HCT116 (cell line): ENCODE measurements around the gene SPATA6.

Experiments used
- CBX3 ChIP-seq: IDR thresholded peaks from 2 replicates; pipeline ENCODE4 v1.6.1; 2012; ENCODE audit warnings: low read depth
- CEBPB ChIP-seq: IDR thresholded peaks from 2 replicates; pipeline ENCODE4 v1.6.1; 2012; ENCODE audit warnings: low read depth
- EGR1 ChIP-seq: IDR thresholded peaks from 2 replicates; pipeline ENCODE4 v1.6.1; 2012; ENCODE audit warnings: low read depth
- ELF1 ChIP-seq: IDR thresholded peaks from 2 replicates; pipeline ENCODE4 v1.6.1; 2012; ENCODE audit warnings: low read depth, borderline replicate concordance
- EZH2 ChIP-seq: fragments of 200-600 bp; sonication (generic); IDR thresholded peaks from 2 replicates; pipeline ENCODE4 v1.6.1; 2017; ENCODE audit warnings: antibody characterized with exemption, mixed run types
- EZH2phosphoT487 ChIP-seq: fragments of 200-600 bp; IDR thresholded peaks from 2 replicates; pipeline ENCODE4 v1.6.1; 2018; ENCODE audit warnings: antibody characterized with exemption, borderline replicate concordance
- POLR2A ChIP-seq: IDR thresholded peaks from 2 replicates; pipeline ENCODE4 v1.7.0; 2011; ENCODE audit warnings: borderline replicate concordance; ENCODE audit not compliant: insufficient read depth, insufficient read length; ENCODE audit errors: extremely low read depth
- POLR2AphosphoS5 ChIP-seq: IDR thresholded peaks from 2 replicates; pipeline ENCODE4 v1.6.1; 2011; ENCODE audit warnings: mild to moderate bottlenecking, low read depth, low read length, moderate library complexity
- TCF7L2 ChIP-seq: IDR thresholded peaks from 2 replicates; pipeline ENCODE4 v1.7.0; 2011; ENCODE audit warnings: borderline replicate concordance, inconsistent platforms; ENCODE audit not compliant: insufficient read depth, insufficient read length; ENCODE audit errors: extremely low read depth
- YY1 ChIP-seq: IDR thresholded peaks from 2 replicates; pipeline ENCODE4 v1.6.1; 2011; ENCODE audit warnings: low read length, low read depth, moderate library complexity, mild to moderate bottlenecking; ENCODE audit not compliant: insufficient replicate concordance; ENCODE audit errors: extremely low read depth
- ZNF274 ChIP-seq: fragments of 200-500 bp; sonication (Bioruptor generic); IDR thresholded peaks from 2 replicates; pipeline ENCODE4 v1.6.1; 2014; ENCODE audit warnings: mild to moderate bottlenecking, low read depth, low read length, inconsistent platforms
- TF ChIP-seq, protein P1 (sequence below), 3 experiments: fragments of 200-600 bp in 1 of 3; sonication (generic) in 1 of 3; IDR thresholded peaks in 2 of 3; conservative IDR thresholded peaks in 1 of 3; 2 replicates each; pipeline ENCODE4 v1.5.1; 2012 to 2017; ENCODE audit warnings: low read depth in 2 of 3, low read length in 2 of 3, antibody characterized with exemption in 1 of 3, borderline replicate concordance in 1 of 3, control low read depth in 1 of 3, mild to moderate bottlenecking in 1 of 3, mixed read lengths in 1 of 3, mixed run types in 1 of 3, moderate library complexity in 1 of 3; ENCODE audit not compliant: insufficient read depth in 1 of 3
- TF ChIP-seq, protein P2 (sequence below): IDR thresholded peaks from 2 replicates; pipeline ENCODE4 v1.6.1; 2012
- TF ChIP-seq, protein P3 (sequence below): IDR thresholded peaks from 2 replicates; pipeline ENCODE4 v1.6.1; 2012; ENCODE audit warnings: low read depth

DNA sequence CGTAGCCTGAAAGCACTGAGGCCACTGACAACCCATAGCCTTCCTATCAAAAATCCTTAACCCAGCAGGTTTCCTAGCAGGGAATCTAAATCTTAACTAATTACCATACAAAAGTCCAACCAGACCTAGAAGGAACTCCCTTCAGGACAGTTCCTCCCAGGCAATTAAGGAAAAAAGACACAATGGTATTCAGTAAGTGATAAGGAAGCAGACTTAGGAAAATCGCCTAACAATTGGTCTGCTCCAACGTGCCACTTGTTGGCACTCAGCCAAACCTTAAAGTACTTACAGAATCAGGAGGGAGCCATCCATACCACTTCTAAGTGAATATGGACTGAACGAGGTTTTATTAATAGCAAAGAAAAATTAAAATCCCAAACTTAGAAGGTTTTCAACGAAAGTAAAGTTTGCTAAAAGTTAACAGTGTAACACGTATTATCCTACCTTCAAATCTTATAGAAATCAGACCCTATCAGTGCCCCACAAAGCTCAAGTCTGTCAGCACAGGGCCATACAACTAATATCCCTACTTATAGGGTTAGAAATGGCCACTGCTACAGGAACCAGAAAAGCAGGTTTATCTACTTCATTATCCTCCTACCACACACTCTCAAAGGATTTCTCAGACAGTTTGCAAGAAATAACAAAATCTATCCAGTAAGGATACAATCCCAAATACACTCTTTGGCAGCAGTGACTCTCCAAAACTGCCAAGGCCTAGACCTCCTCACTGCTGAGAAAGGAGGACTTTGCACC is 29.0 kb downstream of the SPATA6 start:
- TF ChIP-seq CBX3 (no peak), EGR1 (no peak), ELF1 (no peak), EZH2 (no peak), POLR2A (no peak), ZNF274 (no peak), CEBPB (no peak), POLR2AphosphoS5 (no peak), YY1 (no peak), EZH2phosphoT487 (no peak), TCF7L2 (no peak)
- TF ChIP-seq, protein P1, sequence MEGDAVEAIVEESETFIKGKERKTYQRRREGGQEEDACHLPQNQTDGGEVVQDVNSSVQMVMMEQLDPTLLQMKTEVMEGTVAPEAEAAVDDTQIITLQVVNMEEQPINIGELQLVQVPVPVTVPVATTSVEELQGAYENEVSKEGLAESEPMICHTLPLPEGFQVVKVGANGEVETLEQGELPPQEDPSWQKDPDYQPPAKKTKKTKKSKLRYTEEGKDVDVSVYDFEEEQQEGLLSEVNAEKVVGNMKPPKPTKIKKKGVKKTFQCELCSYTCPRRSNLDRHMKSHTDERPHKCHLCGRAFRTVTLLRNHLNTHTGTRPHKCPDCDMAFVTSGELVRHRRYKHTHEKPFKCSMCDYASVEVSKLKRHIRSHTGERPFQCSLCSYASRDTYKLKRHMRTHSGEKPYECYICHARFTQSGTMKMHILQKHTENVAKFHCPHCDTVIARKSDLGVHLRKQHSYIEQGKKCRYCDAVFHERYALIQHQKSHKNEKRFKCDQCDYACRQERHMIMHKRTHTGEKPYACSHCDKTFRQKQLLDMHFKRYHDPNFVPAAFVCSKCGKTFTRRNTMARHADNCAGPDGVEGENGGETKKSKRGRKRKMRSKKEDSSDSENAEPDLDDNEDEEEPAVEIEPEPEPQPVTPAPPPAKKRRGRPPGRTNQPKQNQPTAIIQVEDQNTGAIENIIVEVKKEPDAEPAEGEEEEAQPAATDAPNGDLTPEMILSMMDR (IDR thresholded peaks at IDR 0.05 in 2 of 3, conservative IDR thresholded peaks at IDR 0.05 in 1 of 3; ENCODE audit: borderline replicate concordance in 1 of 3, insufficient read depth in 1 of 3, low read depth in 2 of 3, low read length in 2 of 3), result no peak
- TF ChIP-seq, protein P2, sequence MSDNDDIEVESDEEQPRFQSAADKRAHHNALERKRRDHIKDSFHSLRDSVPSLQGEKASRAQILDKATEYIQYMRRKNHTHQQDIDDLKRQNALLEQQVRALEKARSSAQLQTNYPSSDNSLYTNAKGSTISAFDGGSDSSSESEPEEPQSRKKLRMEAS, result no peak
- TF ChIP-seq, protein P3, sequence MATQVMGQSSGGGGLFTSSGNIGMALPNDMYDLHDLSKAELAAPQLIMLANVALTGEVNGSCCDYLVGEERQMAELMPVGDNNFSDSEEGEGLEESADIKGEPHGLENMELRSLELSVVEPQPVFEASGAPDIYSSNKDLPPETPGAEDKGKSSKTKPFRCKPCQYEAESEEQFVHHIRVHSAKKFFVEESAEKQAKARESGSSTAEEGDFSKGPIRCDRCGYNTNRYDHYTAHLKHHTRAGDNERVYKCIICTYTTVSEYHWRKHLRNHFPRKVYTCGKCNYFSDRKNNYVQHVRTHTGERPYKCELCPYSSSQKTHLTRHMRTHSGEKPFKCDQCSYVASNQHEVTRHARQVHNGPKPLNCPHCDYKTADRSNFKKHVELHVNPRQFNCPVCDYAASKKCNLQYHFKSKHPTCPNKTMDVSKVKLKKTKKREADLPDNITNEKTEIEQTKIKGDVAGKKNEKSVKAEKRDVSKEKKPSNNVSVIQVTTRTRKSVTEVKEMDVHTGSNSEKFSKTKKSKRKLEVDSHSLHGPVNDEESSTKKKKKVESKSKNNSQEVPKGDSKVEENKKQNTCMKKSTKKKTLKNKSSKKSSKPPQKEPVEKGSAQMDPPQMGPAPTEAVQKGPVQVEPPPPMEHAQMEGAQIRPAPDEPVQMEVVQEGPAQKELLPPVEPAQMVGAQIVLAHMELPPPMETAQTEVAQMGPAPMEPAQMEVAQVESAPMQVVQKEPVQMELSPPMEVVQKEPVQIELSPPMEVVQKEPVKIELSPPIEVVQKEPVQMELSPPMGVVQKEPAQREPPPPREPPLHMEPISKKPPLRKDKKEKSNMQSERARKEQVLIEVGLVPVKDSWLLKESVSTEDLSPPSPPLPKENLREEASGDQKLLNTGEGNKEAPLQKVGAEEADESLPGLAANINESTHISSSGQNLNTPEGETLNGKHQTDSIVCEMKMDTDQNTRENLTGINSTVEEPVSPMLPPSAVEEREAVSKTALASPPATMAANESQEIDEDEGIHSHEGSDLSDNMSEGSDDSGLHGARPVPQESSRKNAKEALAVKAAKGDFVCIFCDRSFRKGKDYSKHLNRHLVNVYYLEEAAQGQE, result no peak
